HG03575 (cell line): ENCODE data around the gene B3GALNT2.
"Not testable (repeated sequence)": the region's sequence is repeated elsewhere in the genome, so short reads cannot be mapped to it uniquely, and the experiment has no call there.

Experiments used
- ATAC-seq: cut with Tn5 transposase; IDR thresholded peaks from one replicate; pipeline ENCODE4 v1.9.1; 2021; ENCODE audit not compliant: unreplicated experiment, insufficient number of reproducible peaks, low FRiP score; ENCODE audit errors: extremely low read depth

Gene B3GALNT2

DNA sequence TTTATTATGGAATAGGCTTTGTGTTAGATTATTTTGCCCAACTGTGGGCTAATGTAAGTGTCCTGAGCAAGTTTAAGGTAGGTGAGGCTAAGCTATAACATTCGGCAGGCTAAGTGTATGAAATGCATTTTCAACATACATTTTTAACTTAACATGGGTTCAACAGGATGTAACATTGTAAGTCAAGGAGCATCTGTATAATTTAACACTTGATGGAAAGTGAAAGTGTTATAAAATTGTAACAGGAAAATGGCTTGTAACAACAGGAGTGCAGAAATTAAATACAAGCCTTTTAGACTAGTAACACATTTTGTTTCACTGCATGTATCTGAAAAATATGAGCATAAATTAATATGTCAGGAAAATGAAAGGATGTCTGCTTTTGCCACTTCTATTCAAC is 42.3 kb downstream of the B3GALNT2 start:
- no peak for ATAC-seq

DNA sequence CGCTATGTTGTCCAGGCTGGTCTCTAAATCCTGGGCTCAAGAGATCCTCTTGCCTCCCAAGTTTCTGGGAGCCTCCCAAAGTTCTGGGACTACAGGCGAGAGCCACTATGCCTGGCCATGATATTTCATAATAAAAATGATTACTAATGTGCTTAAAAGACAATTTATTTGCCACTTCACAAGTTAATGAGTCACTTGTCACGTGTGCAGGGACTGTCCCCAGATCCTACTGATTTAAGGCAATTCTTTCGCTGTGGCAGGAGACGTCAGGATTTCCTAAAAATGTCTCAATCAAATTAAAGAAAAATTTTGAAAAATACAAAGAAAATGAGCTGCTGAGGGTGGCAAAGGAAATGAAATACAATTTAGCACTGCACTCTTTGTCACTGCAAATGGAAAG is 43.5 kb downstream of the B3GALNT2 start:
- no peak for ATAC-seq

- ATAC-seq, result not testable (repeated sequence)
These were observed 46.4 kb downstream of the B3GALNT2 start for GRCh38 chr1:235457856-235458255.

- ATAC-seq, result no peak
These were observed 48.4 kb downstream of the B3GALNT2 start for GRCh38 chr1:235455823-235456222.

- no peak for ATAC-seq
These were observed 49.2 kb downstream of the B3GALNT2 start for GRCh38 chr1:235455097-235455496.

GRCh38 chr1:235454021-235454420 is 50.2 kb downstream of the B3GALNT2 start:
- ATAC-seq, result no peak

- ATAC-seq, result no peak
These were observed 53.3 kb downstream of the B3GALNT2 start for GRCh38 chr1:235450886-235451483.

DNA sequence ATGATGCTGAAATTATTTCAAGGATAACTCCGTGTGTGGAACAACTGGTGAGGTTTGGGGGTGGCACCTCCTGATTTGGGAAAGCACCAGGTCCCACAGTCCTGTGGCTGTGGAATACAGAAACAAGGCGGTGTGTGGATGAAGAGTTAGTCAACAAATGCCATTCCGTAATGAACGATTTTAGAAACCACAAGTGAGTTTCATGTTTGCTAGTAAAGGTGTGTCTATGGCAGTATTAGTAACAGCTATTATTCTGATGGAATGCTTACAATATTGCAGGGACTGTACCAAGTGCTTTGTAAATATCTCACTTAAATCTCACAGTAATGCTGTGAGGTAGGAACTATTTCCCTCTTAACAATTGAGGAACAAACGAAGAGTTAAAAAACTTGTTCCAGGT is 53.8 kb downstream of the B3GALNT2 start:
- no peak for ATAC-seq

DNA sequence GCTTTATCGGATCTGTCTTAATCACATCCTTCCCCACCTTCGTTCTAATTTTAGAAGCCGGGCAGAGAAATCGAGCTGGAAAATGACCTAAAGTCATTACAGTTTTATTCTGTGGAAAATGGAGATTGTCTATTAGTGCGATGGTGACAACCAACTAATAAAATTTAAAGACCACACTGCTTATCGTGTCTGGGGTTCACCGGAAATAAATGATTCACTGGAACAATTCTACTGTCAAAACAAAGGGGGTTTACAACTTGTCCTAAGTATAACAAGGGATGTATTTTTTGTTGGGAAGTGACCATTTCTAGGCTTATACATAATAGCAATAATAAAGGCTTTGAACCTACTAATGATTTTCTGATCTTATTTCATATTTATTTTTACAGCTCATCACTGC is 55.6 kb downstream of the B3GALNT2 start:
- ATAC-seq, result no peak

- ATAC-seq, result no peak
These were observed 61.3 kb downstream of the B3GALNT2 start for GRCh38 chr1:235442788-235443429.

GRCh38 chr1:235441159-235441685 is 63.0 kb downstream of the B3GALNT2 start:
- ATAC-seq, result no peak

- ATAC-seq, result no peak
These were observed 70.3 kb downstream of the B3GALNT2 start for GRCh38 chr1:235434001-235434400.

DNA sequence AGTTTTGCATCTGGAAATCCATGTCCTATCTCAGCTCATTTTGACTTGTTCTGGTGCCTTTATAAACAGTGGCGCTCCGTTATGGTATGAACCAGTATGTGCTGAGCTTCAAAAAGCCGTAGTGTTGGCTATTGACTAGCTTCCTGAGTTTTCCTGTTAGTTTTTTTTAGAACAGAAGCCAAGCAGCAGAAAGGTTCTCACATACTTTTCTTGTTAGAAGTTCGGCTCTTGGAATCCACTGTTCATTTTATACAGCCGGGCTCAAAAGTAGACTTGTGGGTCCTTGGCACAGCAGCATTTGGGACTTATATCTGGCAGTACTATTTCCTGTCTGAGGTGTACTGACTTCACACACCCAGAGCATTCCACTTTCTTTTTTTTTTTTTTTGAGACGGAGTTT is 73.3 kb downstream of the B3GALNT2 start:
- ATAC-seq, result no peak

DNA sequence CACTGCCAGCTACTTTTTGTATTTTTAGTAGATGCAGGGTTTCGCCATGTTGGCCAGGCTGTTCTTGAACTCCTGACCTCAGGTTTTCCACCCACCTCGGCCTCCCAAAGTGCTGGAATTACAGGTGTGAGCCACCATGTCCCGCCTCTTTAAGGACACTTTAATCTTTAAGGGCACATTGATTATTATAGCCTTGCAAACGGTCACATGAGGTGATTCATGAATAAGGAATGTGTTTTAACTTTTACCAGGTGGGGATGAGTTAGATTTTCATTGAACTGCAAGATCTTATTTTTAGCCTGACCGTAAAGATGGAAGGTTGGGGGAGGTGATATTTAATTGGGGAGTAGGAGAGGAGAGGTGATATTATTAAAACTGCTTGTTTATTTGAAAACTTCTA is 75.1 kb downstream of the B3GALNT2 start:
- ATAC-seq, result no peak

DNA sequence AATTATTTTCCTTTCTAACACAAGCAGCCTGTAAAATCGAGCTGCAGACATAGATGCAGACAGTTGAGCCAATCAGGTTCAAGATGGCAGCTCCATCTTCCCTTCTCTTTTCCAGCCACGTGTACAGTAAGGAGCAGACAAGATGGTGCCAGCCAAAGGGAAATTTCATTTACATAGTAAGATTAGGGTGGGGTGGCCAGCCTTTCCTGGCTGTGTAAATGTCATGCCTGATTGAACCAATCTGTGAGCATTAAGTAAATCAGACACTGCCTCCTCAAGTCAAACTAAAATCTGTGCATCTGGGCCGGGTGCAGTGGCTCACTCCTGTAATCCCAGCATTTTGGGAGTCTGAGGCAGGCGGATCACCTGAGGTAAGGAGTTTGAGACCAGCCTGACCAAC is 76.8 kb downstream of the B3GALNT2 start:
- ATAC-seq, result no peak

- no peak for ATAC-seq
These were observed 77.6 kb downstream of the B3GALNT2 start for GRCh38 chr1:235426680-235427079.

DNA sequence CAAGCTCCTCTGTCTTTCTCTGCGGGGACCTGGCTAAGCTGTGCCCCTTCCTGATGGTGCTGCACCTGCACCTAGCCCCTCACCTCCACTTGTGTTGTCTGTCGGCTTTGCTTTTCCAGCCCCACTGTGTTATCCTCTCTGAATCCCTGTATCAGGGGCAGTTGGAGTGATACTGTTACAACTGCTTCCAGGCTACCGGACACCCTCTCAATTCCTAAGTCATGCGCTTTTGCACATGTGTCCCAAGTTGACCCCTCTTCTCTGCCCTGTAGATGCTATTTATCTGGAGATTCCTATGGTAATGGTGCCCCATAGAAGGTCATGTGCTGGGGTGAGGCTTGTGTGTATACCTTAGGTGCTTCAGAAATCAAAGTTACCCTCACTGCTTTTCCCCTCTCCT is 78.1 kb downstream of the B3GALNT2 start:
- no peak for ATAC-seq

GRCh38 chr1:235425357-235425756 is 78.9 kb downstream of the B3GALNT2 start:
- ATAC-seq, result no peak

- no peak for ATAC-seq
These were observed 80.2 kb downstream of the B3GALNT2 start for GRCh38 chr1:235424092-235424491.

- ATAC-seq, result no peak
These were observed 81.0 kb downstream of the B3GALNT2 start for GRCh38 chr1:235423214-235423652.

DNA sequence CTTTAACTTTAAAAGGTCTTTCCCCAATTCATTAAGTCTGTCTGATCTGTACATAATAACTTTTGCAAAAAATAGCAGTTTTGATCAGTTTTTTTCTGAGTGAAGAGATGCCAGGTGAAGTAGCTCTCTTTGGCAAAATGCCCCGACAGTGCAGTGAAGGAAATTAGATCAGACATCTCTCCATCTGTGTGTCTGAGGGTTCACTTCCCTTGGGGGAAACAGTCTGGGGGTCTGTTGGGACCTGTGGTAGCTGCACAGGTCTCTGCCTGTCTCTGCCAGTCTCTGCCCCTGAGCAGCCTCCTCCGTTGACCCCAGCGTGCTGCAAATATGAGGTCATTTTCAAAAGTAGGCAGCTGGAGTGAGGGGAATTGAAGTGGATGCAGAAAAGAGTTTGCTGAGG is 82.5 kb downstream of the B3GALNT2 start:
- no peak for ATAC-seq
